Measurements from ENCODE around the gene C1orf122. TPM values are rescaled to one million over a fixed set of nuclear protein-coding genes. Genes with fewer than 3 reads are reported as not detected.

The C1orf122 gene
- total RNA-seq, result 7.4 and 8.8 TPM in 2 replicates

DNA sequence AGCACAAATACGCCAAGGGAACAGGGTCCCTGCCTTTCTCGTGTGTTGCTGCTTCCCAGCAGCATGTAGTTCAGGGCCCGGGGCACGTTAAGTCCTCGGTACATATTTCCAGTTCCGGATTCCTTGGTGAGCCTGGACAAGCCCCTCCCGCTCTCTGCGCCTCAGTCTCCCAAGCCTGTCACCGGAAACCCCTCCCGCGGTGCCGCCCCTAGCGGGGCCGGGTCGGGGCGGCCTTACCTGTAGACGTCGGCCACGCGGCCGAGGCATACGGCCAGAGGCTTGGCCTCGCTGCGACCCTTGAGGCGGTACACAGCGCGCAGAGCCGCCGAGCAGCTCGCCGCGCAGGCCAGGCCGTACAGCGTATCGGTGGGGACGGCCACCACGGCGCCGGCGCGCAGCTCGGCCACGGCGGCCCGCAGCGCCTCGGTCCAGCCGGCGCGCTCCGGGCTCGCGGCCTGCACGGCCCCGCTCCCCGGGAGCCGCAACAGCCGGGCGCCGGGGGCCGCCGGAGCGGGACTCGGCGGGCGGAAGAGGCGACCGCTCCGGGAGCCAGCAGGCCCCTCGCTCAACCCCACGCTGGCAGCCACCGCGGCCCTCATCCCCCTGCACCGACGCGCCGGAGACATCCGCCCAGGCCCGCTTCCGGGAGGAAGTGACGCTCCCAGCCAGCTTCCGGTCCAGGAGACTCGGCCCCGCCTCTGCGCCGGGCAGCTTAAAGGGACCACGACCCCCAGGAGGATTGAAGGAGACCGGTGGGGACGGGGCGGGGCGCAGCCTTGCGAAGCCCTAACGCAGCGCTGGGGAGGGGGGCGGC lies at the start of gene C1orf122, which contains the start of gene YRDC:
TSS of gene C1orf122 (plus strand) at position 236 of the 814 bp plus-strand sequence. CDS start 615 bp downstream, outside the sequence.
TSS of gene YRDC (minus strand) at position 654 of the 814 bp plus-strand sequence. CDS start at position 626, 28 bp downstream.

DNA sequence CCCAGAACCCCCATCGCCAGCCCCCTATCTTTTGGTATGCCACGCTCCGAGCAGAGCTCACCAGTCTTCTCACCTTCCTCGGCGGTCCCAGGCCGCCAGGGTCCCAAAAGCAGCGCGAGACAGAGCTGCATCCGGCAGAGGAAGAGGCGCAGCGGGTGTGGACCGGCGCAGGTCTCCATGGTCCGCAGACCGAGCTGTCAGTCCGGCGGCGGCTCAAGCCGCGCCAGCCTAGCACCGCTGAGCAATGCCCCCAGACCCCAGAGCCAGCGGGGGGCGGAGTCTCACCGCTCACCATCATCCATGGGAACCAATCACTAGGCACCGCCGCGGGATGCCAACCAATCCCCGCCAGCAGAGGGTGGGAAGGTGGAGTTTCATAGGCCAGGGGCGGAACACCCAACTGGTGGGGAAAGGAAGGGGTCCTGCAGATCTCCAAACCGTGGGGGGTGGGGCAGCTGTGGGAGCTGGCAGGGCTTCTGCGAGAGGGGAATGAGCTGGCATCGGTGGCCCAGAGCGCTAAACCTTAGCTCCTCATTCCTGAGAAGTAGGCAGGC lies 42.6 kb upstream of the C1orf122 start, which contains the start of gene EPHA10:
TSS of gene EPHA10 (minus strand) at position 233 of the 554 bp plus-strand sequence. CDS start at position 179, 54 bp downstream.

DNA sequence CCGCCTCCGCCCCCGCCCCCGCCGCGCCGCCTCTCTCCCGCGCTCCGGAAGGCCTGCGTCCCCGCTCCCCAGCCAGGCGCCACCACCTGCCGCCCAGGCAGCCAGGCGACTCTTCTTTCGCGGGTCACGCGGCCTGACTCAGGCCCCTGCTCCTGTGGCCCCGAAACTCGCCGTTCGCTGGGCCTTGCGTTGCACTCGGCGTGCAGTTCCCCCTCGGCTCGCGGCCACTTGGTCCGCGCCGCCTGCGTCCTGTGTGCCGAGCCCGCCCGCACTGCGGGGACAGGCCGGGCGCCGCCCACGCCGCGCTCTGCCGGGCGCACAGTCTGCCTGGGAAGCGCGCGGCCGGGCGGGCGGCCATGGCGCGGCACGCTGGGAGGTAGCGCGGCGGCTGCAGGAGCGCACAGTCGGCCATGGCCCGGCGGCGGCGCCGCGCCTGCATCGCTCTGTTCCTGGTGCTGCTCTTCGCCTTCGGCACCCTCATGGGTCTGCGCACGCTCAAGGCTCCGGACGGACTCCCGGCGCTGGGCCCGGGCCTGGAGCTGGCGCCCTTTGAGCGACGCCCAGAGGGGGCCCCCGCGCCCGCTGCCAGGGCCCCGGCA lies 13.7 kb upstream of the C1orf122 start, which contains the start of gene MANEAL:
TSS of gene MANEAL (plus strand) at position 75 of the 599 bp plus-strand sequence. CDS start at position 411, 336 bp downstream.

Other genes starting within 250 kb of the C1orf122 start
- 42.1 and 79.9 TPM in 2 replicates for gene GNL2, start 211.9 kb upstream of the C1orf122 start, total RNA-seq
- not detected in 2 replicates for gene RSPO1, start 172.9 kb upstream of the C1orf122 start, total RNA-seq
- gene CDCA8, start 115.3 kb upstream of the C1orf122 start, total RNA-seq, result 6.7 and 10.4 TPM in 2 replicates
- gene EPHA10, start 42.7 kb upstream of the C1orf122 start, total RNA-seq, result under 0.01 TPM in 1 of 2 replicates, not detected in the other
- gene MANEAL, start 13.9 kb upstream of the C1orf122 start, total RNA-seq, result 0.32 and 1.6 TPM in 2 replicates
- gene YRDC, start 418 bp downstream of the C1orf122 start, total RNA-seq, result 12.5 and 18.0 TPM in 2 replicates
- gene MTF1, start 51.8 kb downstream of the C1orf122 start, total RNA-seq, result 1.9 and 4.8 TPM in 2 replicates
- gene INPP5B, start 139.3 kb downstream of the C1orf122 start, total RNA-seq, result 14.1 and 29.4 TPM in 2 replicates
- 82.6 and 115 TPM in 2 replicates for gene SF3A3, start 182.2 kb downstream of the C1orf122 start, total RNA-seq
- gene FHL3, start 197.7 kb downstream of the C1orf122 start, total RNA-seq, result 11.7 and 21.2 TPM in 2 replicates
- 25.0 and 29.5 TPM in 2 replicates for gene UTP11, start 204.9 kb downstream of the C1orf122 start, total RNA-seq
- not detected in 2 replicates for gene POU3F1, start 239.0 kb downstream of the C1orf122 start, total RNA-seq

Measured in bladder microvascular endothelial cell (primary cell).